Stimulated activated CD8-positive, alpha-beta memory T cell treated with anti-CD3 and anti-CD28 coated beads, Interleukin-7, amount 100 ng/mL, for 48 hours (primary cell): ENCODE results near the gene PIGV.

ENCODE experiments used
- DNase-seq, 2 donors: peaks; one replicate each; pipeline ENCODE4 v3.0.0-alpha.2; 2020; ENCODE audit warnings: low read depth in 1 of 2; ENCODE audit errors: extremely low read depth in 1 of 2

Gene PIGV

GRCh38 chr1:26787706-26788514 is at the start of gene PIGV:
PIGV (plus strand) TSS chr1:26787950; CDS start chr1:26790816, 2,866 bp downstream.
- peak; percentile 78 to 79 for DNase-seq

DNA sequence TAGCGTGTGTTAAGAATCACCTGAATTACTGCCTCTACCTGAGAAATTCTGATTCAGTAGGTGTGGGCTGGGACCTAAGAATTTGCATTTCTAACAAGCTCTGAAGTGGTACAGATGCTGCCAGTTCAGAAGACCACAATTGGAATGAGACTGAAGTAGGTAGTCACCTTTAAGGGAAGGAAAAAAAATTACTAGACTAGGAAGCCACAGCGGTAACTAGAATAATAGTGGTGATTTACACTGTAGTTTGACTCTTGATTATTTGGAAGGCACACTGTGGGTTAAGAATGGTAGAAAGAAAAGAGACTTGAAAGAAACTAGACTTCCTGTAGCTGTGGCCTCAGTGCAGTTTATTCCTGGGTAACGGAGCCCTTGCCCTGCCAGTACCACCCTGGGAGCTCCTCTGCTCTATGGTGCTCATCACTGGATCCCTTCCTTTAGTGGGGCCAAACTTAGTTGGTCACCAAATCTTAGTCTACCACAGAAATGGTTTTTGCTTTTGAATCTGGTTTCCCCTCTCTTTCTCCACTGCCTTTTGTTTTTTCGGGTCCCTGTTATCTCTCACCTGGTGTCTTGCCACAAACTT is 48.3 kb upstream of the PIGV start:
- no peak for DNase-seq

DNA sequence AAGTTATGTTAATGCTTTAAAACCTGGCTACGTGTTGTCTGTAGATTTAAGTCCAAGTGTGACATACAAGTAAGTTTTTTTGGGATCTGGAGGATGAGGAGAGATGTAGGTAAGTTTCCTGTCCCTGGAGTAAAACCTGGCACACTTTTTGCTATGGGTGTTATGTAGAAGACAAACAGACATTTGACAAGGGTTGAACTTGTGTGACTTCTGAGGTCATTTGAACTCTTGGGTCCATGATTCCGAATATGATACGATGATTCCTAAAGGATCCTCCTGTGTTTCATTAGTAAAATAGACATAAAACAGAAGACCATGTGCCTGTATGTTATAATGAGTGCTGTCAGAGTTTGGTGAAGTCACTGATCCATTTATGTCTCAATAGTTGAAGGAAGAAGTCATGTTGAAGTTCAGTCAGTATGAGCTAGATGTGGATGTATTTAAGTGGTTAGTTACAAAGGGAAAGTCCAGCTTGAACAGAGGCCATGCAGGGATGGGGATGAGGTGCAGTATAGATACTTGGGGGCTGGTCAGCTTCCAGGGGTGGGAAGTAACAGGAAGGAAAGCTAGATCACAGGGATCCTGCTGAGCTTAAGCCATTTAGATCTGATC is 47.6 kb upstream of the PIGV start:
- DNase-seq, result no peak

- DNase-seq, result no peak
Observed at GRCh38 chr1:26740952-26741351, 46.8 kb upstream of the PIGV start.

GRCh38 chr1:26743426-26744059 is 44.2 kb upstream of the PIGV start:
- no peak for DNase-seq

- DNase-seq, result peak; percentile 64 to 85
Observed at GRCh38 chr1:26744075-26744959, 43.4 kb upstream of the PIGV start.

- no peak for DNase-seq
Observed at GRCh38 chr1:26745191-26745590, 42.6 kb upstream of the PIGV start.

GRCh38 chr1:26747048-26747447 is 40.7 kb upstream of the PIGV start:
- DNase-seq, result no peak

- no peak for DNase-seq
Observed at GRCh38 chr1:26748351-26748750, 39.4 kb upstream of the PIGV start.

GRCh38 chr1:26749458-26749857 is 38.3 kb upstream of the PIGV start:
- no peak for DNase-seq

DNA sequence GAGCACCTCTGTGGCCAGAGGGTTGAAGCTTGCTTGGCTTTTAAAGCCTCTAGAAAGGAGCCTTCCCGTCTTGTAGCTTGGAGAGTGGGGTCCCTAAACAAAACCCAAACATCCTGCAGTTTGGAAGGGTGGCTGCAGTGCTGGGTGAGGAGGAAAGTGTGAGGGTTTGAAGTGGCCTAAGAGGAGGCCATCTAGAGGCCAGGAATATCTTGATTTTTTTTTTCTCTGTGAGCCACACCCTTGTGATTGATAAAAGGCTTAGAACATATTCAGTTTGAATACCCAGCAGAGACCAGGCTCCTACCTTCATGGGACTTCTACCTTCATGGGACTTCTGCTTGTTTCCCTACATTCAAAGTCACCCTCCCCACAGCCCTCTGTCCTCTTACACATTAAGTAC is 37.3 kb upstream of the PIGV start:
- DNase-seq, result no peak

- no peak for DNase-seq
Observed at GRCh38 chr1:26752519-26752918, 35.2 kb upstream of the PIGV start.

- DNase-seq, result no peak
Observed at GRCh38 chr1:26754086-26754874, 33.5 kb upstream of the PIGV start.

- no peak for DNase-seq
Observed at GRCh38 chr1:26758358-26758757, 29.4 kb upstream of the PIGV start.

- DNase-seq, result no peak
Observed at GRCh38 chr1:26759531-26759930, 28.2 kb upstream of the PIGV start.

GRCh38 chr1:26761217-26761616 is 26.5 kb upstream of the PIGV start:
- no peak for DNase-seq

DNA sequence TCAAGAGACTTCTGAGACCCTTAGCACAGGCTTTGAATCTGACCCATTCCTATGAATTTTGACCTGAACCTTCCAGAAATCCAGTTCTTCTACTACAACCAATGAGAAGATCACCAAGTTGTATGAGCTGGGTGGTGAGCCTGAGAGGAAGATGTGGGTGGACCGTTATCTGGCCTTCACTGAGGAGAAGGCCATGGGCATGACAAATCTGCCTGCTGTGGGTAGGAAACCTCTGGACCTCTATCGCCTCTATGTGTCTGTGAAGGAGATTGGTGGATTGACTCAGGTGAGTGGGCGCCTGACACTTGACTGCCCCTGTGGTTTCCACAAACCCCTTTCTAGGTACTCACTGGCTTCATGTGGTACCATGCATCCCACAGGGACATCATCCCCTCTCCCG is 20.0 kb upstream of the PIGV start:
- peak in 1 of 2 donors; percentile 14 for DNase-seq

DNA sequence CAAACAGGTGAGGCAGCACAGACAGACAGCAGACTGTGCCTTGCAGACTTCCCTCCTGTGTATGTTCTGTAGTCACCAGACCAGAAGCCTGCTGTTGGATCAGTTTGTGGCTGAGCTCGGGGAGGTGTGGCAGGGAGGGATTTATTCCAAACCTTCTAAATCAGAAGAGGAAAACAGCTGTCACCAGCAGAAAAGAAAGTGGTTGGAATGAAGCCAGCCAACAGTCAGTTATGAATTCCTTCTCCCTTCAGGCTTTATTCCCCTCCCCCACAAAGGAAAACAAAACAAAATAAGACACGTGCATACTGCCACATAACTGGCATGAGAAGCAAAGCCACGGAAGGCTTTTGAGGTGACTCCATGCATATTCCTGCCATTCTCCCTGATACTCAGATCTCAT is 19.0 kb upstream of the PIGV start:
- no peak for DNase-seq

GRCh38 chr1:26771285-26771642 is 16.5 kb upstream of the PIGV start:
- DNase-seq, result no peak
